ENCODE measurements around the gene CFAP97D1.

The CFAP97D1 gene

DNA sequence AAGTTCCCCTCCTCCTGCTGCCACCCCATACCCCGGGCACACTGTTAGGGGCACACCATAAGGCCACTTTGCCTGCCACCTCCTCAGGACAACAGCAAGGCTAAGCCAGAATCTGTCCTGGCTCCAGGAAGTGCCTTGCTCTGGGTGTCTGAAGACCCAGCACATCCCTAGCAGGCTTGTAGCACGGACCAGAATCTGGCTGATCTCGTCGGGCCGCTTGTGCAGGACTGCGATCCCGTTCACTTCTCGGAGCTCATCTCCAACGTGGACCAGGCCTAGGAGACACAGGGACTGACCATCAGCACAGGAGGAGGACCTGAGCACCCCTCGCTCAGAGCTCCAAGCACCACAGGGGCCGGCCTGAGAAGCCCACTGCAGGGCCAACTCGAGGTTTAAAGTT is 45.3 kb downstream of the CFAP97D1 start:
- no peak for DNase-seq (ENCODE audit: low read depth in 1 of 2, low spot score in 1 of 2)
- TF ChIP-seq GABPA (IDR thresholded peaks at IDR 0.05; ENCODE audit: low read depth) (no peak), REST (IDR thresholded peaks at IDR 0.05; ENCODE audit: insufficient replicate concordance, low read depth) (no peak), POLR2AphosphoS5 (IDR thresholded peaks at IDR 0.05; ENCODE audit: low read depth) (no peak), CTCF (IDR thresholded peaks at IDR 0.05; ENCODE audit: insufficient read depth, low read length) (no peak), SPI1 (IDR thresholded peaks at IDR 0.05; ENCODE audit: borderline replicate concordance, low read depth) (no peak)
- Histone ChIP-seq H3K4me3 (replicated peaks; ENCODE audit: insufficient read depth, low read length) (no peak overlapping the region), H3K27me3 (ENCODE audit: insufficient read depth, poor library complexity, severe bottlenecking) (peaks cover 2% of the 10 kb centered on the region), H3K27ac (replicated peaks) (no peak overlapping the region)

- no peak for TF ChIP-seq CTCF (IDR thresholded peaks at IDR 0.05; ENCODE audit: insufficient read depth, low read length)
- TF ChIP-seq SPI1 (IDR thresholded peaks at IDR 0.05; ENCODE audit: borderline replicate concordance, low read depth): no peak
- TF ChIP-seq POLR2AphosphoS5 (IDR thresholded peaks at IDR 0.05; ENCODE audit: low read depth): no peak
- no peak for TF ChIP-seq GABPA (IDR thresholded peaks at IDR 0.05; ENCODE audit: low read depth)
- no peak for TF ChIP-seq REST (IDR thresholded peaks at IDR 0.05; ENCODE audit: insufficient replicate concordance, low read depth)
- Histone ChIP-seq H3K27ac (replicated peaks) (no peak overlapping the region), H3K4me3 (replicated peaks; ENCODE audit: insufficient read depth, low read length) (no peak overlapping the region), H3K27me3 (ENCODE audit: insufficient read depth, poor library complexity, severe bottlenecking) (peaks cover 3% of the 10 kb centered on the region)
- no peak for DNase-seq (ENCODE audit: low read depth in 1 of 2, low spot score in 1 of 2)
These were observed 46.0 kb downstream of the CFAP97D1 start for GRCh38 chr17:43826206-43826605.

- DNase-seq (ENCODE audit: low read depth in 1 of 2, low spot score in 1 of 2): no peak
- Histone ChIP-seq H3K27me3 (ENCODE audit: insufficient read depth, poor library complexity, severe bottlenecking) (peaks cover 14% of the 10 kb centered on the region), H3K27ac (replicated peaks) (no peak overlapping the region), H3K4me3 (replicated peaks; ENCODE audit: insufficient read depth, low read length) (no peak overlapping the region)
- no peak for TF ChIP-seq REST (IDR thresholded peaks at IDR 0.05; ENCODE audit: insufficient replicate concordance, low read depth)
- TF ChIP-seq POLR2AphosphoS5 (IDR thresholded peaks at IDR 0.05; ENCODE audit: low read depth): no peak
These were observed 47.4 kb downstream of the CFAP97D1 start for GRCh38 chr17:43827596-43827995.

- DNase-seq (ENCODE audit: low read depth in 1 of 2, low spot score in 1 of 2): no peak
- H3K27me3 ChIP-seq (ENCODE audit: insufficient read depth, poor library complexity, severe bottlenecking): peaks cover 25% of the 10 kb centered on the region
- TF ChIP-seq GABPA (IDR thresholded peaks at IDR 0.05; ENCODE audit: low read depth): no peak
- no peak for TF ChIP-seq REST (IDR thresholded peaks at IDR 0.05; ENCODE audit: insufficient replicate concordance, low read depth)
- TF ChIP-seq SPI1 (IDR thresholded peaks at IDR 0.05; ENCODE audit: borderline replicate concordance, low read depth): no peak
- TF ChIP-seq POLR2AphosphoS5 (IDR thresholded peaks at IDR 0.05; ENCODE audit: low read depth): no peak
- TF ChIP-seq CTCF (IDR thresholded peaks at IDR 0.05; ENCODE audit: insufficient read depth, low read length): no peak
- no peak overlapping the region for H3K4me3 ChIP-seq (replicated peaks; ENCODE audit: insufficient read depth, low read length)
- no peak overlapping the region for H3K27ac ChIP-seq (replicated peaks)
These were observed 49.5 kb downstream of the CFAP97D1 start for GRCh38 chr17:43829738-43830137.

Measured in HL-60 (cell line).